G401.6 (cell line): Measurements from ENCODE around the gene DDX31.
"Not testable (repeated sequence)": the region's sequence is repeated elsewhere in the genome, so short reads cannot be mapped to it uniquely, and the experiment has no call there.

Experiments
- FAIRE-seq: peaks from 2 replicates; lab custom pipeline; 2012; peaks lifted over from hg19 to GRCh38; lab: Jason Lieb, UNC

DDX31 gene

DNA sequence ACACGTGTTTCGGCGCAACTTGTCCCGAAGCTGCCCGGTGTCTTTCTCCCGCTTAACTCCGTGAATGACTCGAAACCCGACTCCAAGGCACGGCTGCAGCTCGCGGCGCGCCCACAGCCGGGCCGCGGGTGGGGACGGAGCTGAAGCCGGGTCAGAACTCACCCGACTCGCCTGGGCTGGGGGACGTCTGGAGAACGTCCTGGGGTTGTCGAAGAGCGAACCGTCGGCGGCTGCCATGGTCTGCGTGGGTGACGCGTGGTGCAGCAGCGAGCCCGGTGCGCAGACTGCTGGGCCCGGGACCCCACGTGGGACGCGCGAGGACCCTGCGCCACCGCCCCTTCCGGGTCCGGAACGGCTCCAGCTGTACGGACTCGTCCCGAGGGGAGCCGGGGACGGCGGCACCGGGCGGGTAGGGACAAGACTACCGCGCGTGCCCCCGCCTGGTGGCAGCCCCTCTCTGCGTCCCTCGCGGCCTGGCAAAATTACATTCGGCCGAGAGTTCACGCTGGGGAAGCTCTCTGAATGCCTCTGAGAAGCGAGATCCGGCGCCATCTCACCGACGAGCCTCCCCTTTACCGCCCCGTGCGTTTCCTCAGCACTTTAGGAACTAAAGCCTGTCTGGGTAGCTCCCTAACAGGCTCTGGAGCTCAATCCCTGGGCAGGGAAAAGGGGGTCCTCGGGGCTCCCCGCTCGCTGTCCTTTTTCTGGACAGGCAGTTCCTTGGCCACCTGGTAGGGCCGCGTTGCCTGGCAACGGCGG lies at the start of gene DDX31:
Gene DDX31 (minus strand): TSS at position 286 of the 759 bp plus-strand sequence. CDS start 49 bp downstream, at position 237.
- no peak for FAIRE-seq

DNA sequence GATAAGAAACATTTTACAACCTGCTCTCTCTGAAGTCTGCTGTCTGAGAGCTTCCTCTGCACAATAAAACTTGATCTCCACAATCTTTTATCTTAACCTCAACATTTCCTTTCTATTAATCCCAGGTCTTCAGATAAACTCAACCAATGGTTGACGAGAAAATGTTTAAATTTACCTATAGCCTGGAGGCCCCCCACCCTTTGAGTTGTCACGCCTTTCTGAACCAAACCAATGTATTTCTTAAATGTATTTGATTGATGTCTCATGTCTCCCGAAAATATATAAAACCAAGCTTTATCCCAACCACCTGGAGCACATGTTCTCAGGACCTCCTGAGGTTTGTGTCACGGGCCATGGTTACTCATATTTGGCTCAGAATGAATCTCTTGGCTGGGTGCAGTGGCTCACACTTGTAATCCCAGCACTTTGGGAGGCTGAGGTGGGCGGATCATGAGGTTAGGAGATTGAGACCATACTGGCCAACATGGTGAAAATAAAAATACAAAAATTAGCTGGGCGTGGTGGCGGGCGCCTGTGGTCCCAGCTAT lies 48.7 kb upstream of the DDX31 start:
- FAIRE-seq, result not testable (repeated sequence)

DNA sequence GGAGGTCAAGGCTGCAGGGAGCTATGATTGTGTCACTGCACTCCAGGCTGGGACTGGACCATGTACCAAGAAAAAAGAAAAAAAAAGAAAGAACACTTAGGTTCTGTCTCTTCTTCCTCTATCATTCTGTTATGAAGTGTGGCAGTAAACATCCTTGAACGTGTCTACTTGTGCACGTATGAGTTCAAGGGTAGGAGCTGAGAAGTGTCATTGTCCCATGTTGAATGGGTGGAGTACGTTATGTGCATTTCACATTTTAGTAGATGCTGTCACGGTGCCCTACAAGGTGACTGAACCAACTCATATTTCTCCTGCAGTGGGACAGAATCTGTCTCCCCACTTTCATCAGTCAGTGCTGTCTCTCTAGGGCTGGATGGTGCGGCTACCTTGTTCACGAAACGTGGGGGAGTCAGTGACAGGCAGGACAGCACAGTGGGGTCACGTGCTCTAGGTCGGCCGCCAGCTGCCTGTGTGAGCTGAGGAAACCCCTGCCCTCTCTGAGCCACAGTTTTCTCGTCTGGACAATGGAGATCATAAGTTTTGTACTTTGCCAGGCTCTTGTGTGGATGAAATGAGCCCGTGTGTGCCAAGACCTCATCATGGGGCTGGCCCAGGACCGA lies 47.7 kb upstream of the DDX31 start:
- FAIRE-seq, result no peak

DNA sequence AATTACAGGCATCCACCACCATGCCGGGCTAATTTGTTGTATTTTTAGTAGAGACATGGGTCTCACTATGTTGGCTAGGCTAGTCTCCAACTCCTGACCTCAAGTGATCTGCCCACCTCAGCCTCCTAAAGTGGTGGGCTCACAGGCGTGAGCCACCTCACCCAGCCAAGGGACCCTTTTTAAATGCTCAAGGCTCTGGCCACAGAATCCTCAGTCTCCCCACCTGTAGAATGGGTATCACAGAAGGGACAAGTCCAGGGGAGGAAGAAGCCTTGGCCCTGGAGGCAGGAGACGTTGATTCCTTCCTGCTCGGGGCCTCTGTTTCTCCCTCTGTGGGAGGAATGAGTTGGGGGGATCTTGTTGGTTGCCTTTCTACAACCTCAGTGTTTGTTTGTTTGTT lies 46.2 kb upstream of the DDX31 start:
- FAIRE-seq, result no peak

DNA sequence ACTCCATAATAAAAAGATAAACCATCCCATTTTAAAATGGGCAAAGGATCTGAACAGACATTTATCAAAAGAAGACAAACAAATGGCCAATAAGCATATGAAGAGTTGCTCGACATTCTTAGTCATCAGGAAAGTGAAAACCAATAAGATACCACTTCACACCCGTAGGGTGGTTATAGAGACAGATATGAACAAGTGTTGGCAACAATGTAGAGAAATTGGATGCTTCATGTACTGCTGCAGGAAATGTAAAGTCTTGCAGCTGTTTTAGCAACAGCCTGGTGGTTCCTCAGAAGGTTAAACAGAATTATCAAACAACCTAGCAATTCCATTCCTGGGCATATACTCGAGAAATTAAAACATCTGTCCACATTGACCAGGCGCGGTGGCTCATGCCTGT lies 43.0 kb upstream of the DDX31 start:
- FAIRE-seq, result no peak

DNA sequence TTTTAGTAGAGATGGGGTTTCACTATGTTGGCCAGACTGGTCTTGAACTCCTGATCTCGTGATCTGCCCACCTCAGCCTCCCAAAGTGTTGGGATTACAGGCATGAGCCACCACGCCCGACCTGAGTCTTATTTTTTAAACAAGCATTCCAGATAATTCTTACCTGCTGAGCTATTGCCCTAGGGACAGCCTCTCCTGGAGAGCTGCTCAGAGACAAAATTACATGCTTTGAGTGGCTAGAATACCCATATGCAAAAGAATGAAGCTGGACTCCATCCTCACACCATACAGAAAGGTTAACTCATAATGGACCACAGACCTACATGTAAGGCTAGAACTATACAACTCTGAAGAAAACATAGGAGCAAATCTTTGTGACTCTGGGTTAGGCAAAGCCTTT lies 42.1 kb upstream of the DDX31 start:
- FAIRE-seq, result no peak

DNA sequence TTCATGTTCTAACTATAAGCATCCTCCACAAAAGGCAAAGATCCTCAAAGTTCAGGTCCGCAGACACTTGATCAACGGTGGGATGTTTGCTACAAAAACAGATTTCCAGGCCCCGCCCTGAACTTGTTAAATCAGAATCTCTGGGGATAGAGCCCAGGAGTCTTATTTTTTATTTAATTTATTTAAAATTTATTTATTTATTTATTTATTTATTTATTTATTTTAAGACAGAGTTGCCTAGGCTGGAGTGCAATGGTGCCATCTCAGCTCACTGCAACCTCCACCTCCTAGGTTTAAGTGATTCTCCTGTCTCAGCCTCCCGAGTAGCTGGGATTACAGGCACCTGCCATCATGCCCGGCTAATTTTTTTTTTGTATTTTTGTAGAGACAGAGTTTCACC lies 41.4 kb upstream of the DDX31 start:
- not testable (repeated sequence) for FAIRE-seq

DNA sequence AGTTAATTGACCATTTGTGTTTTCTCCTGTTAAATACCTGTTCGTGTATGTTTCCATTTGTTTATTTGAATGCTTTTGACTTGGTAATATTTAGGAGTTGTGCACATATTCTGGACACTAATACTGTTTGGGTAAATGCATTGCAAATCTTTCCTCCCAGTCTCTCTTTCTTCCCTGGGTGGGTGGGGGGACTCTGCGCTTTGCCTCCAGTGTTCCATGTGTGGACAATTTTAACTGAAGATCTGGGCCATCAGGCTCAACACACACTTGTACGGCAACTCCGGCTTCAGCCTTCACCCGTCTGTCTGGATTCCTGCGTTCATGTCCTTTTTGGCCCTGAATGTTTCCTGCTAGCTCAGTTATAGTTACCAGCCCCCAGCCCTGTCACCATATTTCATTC lies 40.5 kb upstream of the DDX31 start:
- no peak for FAIRE-seq

DNA sequence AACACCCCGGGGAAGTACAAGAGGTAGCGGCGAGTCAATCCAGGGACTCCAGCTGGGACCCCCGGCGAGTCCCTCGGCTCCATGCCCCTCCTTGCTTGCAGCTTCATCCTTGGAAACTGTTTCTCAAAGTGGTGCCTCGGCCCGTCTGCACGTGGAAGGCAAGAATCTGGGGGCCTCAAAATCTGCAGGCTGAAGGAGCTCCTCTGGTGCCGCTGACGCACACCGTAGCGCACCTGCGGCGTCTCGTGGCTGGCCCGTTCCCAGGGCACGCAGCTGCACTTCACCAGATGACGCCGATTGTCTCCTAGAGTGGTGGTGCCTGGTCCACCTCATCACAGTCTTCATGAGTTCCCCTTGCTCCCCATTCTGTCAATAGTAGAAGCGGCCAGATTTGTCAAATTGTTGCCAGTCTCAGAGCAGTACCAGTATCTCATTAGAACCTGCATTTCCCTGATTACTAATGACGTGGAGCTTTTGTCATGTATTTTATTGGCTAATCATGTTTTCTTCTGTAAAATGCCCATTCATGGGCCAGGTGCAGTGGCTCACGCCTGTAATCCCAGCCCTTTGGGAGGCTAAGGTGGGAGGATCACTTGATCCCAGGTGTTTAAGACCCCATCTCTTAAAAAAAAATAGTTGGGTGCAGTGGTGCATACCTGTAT lies 39.1 kb upstream of the DDX31 start:
- no peak for FAIRE-seq

DNA sequence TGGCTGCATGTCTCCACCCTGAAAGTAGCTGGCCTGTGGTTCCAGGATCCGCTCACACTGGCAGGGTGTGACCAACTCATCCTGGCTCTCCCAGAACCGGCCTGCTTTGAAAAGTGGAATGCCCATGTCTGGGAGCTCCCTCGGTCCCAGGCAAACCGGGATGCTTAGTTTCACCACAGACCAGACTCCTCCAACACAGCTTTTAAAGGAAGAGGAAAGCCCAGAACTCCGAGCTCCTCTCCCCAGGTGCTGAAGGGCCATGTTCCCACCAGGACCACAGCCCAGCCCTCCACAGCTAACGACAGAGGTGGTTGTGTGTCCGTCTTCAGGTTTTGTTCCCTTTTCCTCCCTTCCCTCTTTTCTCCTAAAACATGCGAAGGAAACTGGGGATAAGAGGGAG lies 38.5 kb upstream of the DDX31 start:
- no peak for FAIRE-seq

DNA sequence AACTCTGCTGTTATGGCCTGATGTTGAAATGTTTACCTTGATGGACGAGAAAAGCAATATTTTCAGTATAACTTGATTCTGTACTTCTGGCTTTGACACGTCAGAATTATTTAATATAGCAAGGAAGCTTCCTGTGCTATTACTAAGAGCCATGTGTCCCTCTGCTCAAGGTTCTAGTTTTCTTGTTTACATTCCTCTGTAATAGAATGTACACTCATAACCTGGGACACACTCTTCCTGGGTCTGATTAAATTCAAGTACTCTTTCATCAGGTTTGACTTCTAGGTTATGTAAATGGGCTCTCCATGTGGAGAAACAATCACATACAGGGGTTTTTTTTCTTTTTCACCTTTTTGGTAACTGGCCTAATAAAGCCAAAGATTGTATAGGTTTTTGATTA lies 33.6 kb upstream of the DDX31 start:
- no peak for FAIRE-seq

DNA sequence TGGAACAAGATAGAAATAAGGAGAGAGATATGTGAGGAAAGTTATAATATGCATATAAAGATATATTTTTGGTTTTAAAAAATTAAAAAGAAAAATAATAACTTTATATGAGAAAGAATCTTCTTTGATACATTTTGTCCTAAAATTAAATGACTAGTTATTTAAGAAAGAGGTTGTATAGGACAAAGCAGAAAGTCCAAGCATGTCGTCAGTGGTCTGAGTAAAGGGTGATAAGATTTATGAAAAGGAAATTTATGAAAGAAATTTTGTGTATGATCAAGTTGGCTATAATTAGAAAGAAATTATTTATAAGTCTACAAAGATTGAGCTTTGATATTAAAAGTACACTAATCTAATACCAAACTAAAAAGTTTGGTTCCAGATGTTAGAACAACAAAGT lies 32.5 kb upstream of the DDX31 start:
- FAIRE-seq, result peak; percentile 90

DNA sequence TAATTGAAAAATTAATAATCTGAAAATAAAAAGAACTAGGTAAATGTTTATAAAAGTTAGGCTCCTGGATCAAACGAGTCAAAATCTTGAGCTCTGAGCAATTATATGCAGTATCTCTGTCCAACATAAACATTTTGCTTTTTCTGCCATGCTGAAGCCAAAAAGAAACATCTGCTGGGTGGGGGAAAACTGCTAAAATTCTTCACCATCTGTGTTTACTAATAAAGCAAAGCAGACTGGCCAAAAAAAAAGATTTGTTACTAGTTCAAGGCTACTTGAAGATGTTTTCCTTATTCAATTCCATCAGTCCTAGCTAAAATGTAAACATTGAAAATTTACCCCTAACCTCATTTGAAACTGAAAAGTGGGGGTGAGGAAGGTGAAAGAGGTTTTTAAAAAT lies 30.2 kb upstream of the DDX31 start:
- no peak for FAIRE-seq

DNA sequence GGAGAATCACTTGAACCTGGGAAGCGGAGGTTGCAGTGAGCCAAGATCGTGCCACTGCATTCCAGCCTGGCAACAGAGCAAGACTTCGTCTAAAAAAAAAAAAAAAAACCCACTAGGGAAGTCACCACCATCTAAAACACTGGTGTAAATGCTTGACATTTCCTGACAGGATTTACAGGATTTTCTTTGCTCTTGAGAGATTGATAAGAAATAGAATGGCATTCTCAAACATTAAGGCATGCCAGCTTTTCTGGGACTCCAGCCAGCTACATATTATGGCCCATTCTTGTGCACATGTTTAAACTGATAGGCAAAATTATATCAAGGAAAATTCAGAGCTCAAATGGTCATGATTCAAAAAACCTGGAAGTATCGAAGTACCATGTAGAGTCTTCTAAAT lies 29.2 kb upstream of the DDX31 start:
- FAIRE-seq, result no peak

DNA sequence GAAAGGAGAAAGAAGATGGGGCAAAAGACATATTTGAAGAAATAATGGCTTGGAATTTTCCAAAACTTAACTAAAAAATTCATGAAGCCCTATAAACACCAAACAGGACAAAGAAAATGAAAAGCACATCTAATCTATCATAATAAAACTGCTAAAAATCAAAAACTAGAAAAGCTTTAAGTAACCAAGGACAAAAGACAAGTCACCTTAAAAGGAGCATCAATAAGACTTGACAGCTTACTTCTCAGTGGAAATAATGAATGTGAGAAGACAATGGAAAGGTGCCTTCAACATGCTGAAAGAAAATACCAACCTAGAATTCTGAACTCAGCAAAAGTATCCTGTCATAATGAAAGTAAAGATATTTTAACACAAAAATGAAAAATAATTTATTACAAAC lies 27.4 kb upstream of the DDX31 start:
- peak; percentile 82 for FAIRE-seq

DNA sequence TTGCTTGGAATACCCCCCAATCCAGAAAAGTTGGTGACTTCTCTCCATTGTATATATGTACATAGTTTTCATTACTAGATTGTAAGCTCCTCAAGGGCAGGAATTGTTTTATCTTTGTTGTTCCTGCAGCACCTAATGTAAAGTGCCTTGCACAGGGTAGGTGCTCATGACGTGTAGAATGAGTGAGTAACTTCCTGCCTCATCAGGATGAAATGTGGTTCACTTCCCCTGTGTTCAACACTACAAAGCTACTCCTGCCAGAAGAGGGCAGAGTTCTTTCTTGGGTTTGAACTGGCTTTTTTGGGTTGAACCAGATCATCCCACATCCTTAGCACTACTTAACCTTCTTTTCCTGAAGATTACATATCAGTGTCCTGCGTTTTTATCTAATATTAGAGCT lies 24.4 kb upstream of the DDX31 start:
- no peak for FAIRE-seq

DNA sequence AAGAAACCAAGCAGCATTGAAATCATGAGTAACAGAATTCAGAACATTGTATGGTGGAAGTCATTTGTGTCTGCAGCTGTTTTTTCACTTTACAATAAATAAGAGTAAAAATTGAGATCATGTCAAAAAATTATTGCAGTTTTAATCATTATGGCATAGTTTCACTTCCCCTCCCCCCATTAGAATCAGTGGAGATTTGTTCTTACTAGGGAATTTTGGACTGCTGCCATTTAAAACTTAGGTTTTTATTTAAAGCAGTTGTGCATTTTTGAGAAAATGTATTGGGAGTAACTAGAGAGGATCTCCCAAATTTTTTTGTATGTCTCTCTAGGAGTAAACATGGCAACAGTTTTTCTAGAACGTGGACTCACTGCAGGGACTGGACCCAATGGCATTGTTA lies 20.9 kb upstream of the DDX31 start:
- FAIRE-seq, result no peak

DNA sequence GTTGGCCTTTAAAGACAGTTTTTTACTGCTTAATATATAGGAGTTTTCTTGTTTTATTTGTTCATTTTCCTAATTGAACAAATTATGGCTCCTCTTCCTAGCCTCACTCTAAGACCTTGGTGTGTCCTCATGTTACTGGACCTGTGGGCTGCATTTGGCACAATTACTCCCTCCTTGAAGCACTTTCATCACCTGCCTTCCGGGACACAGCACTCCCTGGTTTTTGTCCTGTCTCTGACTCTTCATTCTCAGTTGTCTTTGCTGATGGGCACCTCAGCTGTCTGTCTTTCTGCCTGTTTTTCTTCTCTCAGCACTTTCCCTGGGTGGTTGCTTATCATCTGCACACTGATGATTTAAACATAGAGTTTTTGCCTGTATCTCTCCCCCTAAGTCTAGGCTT lies 14.1 kb upstream of the DDX31 start:
- no peak for FAIRE-seq

DNA sequence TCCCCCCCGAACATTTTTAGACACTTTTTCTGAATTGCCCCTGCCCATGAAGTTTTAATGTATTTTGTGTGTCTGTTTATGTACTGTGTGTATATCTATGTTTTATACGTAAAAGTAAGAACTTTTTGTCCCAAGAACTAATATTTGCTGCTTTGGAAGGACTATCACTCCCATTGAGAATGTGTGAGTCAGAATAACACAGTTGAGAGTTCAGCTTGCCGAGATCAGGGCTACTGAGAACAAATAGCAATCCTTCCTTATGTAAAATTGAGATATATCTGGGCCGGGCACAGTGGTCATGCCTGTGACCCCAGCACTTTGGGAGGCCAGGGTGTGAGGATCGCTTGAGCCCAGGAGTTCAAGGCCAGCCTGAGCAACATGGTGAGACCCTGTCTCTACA lies 11.8 kb upstream of the DDX31 start:
- FAIRE-seq, result no peak

DNA sequence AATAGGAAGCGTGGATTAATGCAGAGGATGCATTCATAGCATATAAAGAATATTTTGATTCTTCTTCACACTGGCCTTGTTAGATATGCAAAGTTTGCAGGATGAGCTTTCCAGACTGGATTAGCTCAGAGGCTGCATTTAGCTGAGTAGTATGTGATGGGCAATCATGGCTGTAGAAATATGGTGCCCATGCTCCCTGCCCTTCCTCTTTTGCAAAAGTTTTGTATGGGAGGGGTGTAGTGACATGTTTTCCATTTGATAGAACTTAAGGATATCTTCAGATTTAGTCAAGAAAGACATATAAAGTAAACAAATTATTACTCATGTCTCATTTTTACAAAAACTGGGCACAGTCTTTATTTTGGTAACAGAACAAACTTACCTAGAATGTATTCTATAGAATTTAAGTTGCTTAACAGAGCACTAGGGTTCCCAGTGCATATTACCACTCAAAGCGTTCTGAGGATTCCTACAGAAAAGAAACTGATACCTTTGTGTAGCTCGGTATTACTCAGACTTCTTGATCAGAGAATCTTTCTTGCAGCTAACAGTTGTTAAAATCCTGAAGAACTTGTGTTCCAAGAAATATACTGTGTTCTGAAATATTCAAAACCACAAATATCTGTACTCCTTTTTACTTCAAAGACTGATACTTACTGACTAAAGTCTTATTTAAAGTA lies 10.3 kb upstream of the DDX31 start:
- FAIRE-seq, result no peak

DNA sequence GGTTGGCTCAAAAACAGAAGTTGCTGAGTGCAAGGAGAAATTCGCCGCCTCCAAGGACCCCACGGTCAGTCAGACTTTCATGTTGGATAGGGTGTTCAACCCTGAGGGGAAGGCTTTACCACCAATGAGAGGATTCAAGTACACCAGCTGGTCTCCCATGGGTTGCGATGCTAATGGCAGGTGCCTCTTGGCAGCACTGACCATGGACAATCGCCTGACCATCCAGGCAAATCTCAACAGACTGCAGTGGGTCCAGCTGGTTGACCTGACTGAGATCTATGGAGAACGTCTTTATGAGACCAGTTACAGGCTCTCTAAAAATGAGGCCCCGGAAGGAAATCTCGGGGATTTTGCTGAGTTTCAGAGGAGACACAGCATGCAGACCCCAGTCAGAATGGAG lies 8.2 kb upstream of the DDX31 start:
- FAIRE-seq, result no peak

DNA sequence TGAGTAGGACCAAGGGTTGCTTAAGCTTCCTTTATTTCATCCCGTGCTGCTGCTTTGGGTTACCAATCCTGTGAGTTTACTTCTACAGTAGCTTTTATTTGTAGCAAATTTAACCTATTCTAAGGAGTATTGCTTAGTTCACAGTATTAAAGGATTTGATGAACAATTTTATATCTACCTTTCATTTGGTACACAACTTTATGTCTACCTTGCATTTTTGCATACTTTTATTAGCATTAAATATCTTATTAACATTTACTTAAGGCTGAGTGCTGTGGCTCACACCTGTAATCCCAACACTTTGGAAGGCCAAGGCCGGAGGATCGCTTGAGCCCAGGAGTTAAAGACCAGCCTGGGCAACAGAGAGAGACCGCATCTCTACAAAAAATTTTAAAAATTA lies 4.7 kb upstream of the DDX31 start:
- FAIRE-seq, result no peak

DNA sequence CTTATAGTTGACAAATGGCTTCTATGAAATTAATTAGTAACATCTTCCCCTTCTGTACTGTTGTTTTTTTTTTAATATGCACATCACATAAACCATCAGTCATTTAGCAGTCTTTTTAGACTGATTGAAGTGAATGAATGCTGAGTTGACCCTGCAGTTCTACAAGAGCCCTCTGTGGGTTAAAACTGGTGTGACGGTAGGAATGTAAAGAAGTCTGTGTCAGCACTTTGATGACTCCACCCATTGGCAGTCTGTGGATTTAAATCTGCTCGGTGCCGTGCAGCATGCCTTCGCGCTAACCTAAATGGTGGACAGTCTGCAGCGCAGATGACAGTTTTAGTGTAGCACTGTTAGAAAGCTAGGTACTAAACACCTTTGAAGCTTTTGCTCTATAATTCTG lies 3.6 kb upstream of the DDX31 start:
- no peak for FAIRE-seq
